Activated CD8-positive, alpha-beta memory T cell treated with anti-CD3 and anti-CD28 coated beads for 48 hours (primary cell): ENCODE measurements around the gene ITGB7.

Experiments
- DNase-seq, 3 experiments: peaks; one replicate each; pipeline ENCODE4 v3.0.0-alpha.2; 2020; ENCODE audit warnings: low read depth in 2 of 3, low spot score in 2 of 3

ITGB7 gene

GRCh38 chr12:53147181-53147580 is 59.9 kb downstream of the ITGB7 start:
- no peak for DNase-seq

GRCh38 chr12:53145383-53146260 is 61.4 kb downstream of the ITGB7 start:
- DNase-seq, result no peak

GRCh38 chr12:53143355-53143754 is 63.7 kb downstream of the ITGB7 start:
- DNase-seq, result no peak
